Stimulated activated CD4-positive, alpha-beta T cell treated with anti-CD3 and anti-CD28 coated beads, Interleukin-4, amount 100 ng/mL, for 48 hours (primary cell): ENCODE measurements around the gene AADAC.
"Not testable (repeated sequence)": the region's sequence is repeated elsewhere in the genome, so short reads cannot be mapped to it uniquely, and the experiment has no call there.

Experiments
- DNase-seq, 2 donors: peaks; one replicate each; pipeline ENCODE4 v3.0.0-alpha.2; 2020; ENCODE audit warnings: low read depth in 2 of 2

AADAC gene

DNA sequence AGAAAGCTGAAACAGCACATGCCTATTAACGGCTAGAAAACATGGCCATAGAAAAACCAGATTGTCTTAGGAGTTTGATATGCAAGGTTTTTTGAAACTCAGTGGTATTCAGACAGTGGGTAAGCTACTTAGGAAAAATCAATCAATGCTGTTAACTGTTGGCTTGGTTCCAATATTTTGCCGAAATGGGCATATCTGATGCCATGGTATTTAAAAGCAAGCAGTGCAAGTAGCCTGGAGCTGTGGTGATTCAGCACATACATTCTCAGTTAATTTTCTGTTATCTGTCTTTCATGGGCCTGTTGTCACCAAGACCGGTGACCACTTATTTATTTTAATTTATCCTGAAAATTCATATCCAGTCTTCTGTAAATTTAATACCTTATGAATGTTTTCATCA, 42.2 kb downstream of the AADAC start:
- DNase-seq, result no peak

DNA sequence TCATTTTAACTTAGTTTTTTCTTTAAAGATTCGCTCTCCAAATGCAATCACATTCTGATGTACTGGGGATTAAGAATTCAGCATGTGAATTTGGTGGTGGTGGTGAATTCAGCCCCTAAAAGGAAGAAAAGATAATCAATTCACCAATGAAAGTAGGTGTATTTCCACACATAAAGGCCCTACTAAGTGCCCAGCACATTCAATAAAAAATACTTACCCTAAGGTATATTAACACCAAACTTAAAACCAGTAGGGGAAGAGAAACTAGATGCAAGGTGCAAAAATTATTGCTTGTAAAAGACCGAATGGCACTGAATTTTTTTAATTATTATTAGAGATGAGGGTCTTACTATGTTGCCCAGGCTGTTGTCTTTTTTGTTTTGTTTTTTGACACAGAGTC, 42.7 kb downstream of the AADAC start:
- DNase-seq, result no peak

GRCh38 chr3:151859233-151859673, 45.3 kb downstream of the AADAC start:
- no peak for DNase-seq

DNA sequence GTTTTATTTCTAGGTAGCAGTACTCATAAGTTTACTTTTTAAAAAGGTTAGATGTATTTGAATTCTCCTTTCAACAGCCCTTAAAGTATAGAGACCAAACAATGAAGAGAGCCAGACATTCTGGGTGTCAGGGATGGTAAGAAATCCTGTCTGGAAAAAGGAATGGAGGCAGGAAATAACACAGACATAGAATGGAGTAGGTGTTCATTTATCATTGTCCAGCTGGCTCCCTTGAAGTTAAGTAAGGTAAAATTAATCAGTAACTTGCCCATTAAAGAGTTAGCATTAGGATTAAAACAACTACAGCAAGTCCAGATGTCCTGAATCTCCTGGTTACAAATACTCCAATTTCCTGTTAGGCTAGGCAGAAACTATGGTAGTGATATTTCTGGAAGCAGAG, 46.0 kb downstream of the AADAC start:
- no peak for DNase-seq

- DNase-seq, result no peak
Measured at GRCh38 chr3:151863611-151864010, 49.7 kb downstream of the AADAC start.

DNA sequence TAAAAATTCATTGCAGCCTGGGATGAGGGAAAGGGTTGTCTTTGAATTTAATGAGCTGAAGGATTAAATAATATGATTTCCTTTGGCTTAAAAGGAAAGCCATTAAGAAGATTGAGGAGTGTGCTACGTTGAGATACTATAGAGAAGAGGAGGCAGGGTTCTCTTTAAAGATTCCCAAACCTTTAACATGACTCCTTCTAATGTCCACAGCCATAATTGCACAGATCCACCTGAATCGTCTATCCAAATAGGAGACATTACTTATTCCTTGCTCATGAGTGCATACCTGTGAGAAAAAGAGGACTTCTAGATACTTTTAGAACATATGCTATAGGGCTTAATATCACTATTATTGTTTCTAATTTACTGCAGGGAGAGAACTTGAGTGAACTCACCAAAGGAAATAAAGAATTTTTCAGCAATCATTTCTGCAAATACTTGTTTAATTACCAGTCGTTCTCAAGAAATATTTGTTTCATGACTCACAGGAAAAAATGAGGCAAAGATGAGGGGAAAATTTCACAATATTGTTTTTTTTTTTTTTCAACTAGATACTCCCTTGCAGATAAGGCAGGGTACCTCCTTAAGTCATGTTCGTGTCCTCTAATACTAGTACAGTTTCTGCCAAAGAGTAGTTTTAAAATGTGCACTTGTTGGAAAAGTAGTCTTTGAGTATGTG, 50.6 kb downstream of the AADAC start:
- no peak for DNase-seq

GRCh38 chr3:151866711-151867410, 52.9 kb downstream of the AADAC start:
- no peak for DNase-seq

GRCh38 chr3:151867666-151868065, 53.8 kb downstream of the AADAC start:
- DNase-seq, result no peak

GRCh38 chr3:151869181-151869580, 55.3 kb downstream of the AADAC start:
- DNase-seq, result no peak

- no peak for DNase-seq
Measured at GRCh38 chr3:151871639-151872468, 57.9 kb downstream of the AADAC start.

- no peak for DNase-seq
Measured at GRCh38 chr3:151873398-151873797, 59.5 kb downstream of the AADAC start, which contains the start of gene SUCNR1. SUCNR1 (plus strand) TSS chr3:151873643; CDS start chr3:151879893, 6,250 bp downstream.

DNA sequence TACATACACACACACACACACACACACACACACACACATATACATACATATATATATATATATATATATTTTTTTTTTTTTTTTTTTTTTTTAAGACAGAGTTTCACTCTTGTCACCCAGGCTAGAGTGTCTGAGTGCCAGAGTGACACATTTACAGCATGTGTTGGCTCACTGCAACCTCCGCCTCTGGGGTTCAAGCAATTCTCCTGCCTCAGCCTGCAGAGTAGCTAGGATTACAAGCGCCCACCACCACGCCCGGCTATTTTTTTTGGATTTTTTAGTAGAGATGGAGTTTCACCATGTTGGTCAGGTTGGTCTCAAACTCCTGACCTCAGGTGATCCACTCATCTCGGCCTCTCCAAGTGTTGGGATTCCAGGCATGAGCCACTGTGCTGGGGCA, 60.2 kb downstream of the AADAC start:
- DNase-seq, result not testable (repeated sequence)

DNA sequence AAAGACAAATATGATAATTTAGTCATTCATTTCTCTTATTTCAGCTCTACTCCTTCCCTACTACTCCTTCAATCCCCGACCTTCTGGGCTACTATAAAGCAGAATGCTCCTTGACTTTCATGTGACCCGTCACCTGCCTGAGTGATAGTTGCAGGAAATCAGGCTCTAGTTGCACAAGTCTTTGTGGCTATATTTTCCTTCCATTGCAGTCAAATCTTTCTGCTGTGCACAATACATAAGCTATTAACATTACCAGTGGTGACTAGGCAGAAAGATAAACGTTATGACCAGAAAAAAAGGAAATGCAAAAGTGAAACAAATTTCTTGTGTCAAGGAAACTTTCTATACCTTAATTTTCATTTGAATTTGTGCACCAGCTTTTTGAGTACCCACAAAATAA, 61.8 kb downstream of the AADAC start:
- no peak for DNase-seq

DNA sequence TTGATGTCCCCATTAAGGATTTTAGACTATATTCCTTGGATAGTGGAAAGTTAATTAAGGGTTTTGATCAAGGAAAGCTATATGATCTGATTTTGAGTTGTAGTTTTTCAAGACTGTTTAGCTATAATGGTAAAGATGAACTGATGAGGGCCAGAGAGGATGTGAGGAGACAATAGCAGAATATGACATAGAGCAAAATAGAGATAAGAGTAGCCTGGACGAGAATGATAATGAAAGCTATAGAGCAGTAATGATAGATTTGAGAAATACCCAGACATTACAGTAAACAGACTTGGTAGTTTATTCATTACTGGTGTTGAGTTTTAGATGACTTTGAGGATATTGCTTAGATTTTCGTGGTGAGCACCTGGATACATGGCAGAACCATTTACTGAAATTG, 63.4 kb downstream of the AADAC start:
- no peak for DNase-seq
